HepG2 (cell line): ENCODE measurements around the gene ACADVL. TPM values are rescaled to one million over a fixed set of nuclear protein-coding genes. Genes with fewer than 3 reads are reported as not detected.

Experiments used
- FOXA3 ChIP-seq: IDR thresholded peaks from 2 replicates; pipeline ENCODE4 v1.6.1; 2016; ENCODE audit warnings: missing genetic modification reagents, missing compliant biosample characterization
- HDAC1 ChIP-seq: sonication (generic); formaldehyde crosslinking; IDR thresholded peaks from 2 replicates; pipeline ENCODE4 v1.5.1; 2020; ENCODE audit warnings: mild to moderate bottlenecking, missing genetic modification reagents
- KDM5B ChIP-seq: sonication (generic); formaldehyde crosslinking; IDR thresholded peaks from 2 replicates; pipeline ENCODE4 v1.4.0; 2020; ENCODE audit warnings: missing genetic modification reagents, mild to moderate bottlenecking, borderline replicate concordance
- KLF9 ChIP-seq: IDR thresholded peaks from 2 replicates; pipeline ENCODE4 v1.6.1; 2016; ENCODE audit warnings: low read depth
- LRRFIP1 ChIP-seq: sonication (generic); formaldehyde crosslinking; conservative IDR thresholded peaks from 2 replicates; pipeline ENCODE4 v1.4.0; 2020; ENCODE audit warnings: missing genetic modification reagents
- RXRB ChIP-seq: IDR thresholded peaks from 2 replicates; pipeline ENCODE4 v1.6.1; 2016; ENCODE audit warnings: borderline replicate concordance, missing genetic modification reagents, missing compliant biosample characterization
- SETDB1 ChIP-seq: sonication (generic); formaldehyde crosslinking; IDR thresholded peaks from 2 replicates; pipeline ENCODE4 v1.5.1; 2020; ENCODE audit warnings: missing genetic modification reagents, mild to moderate bottlenecking, borderline replicate concordance
- YEATS2 ChIP-seq: sonication (generic); formaldehyde crosslinking; IDR thresholded peaks from 2 replicates; pipeline ENCODE4 v1.4.0; 2020; ENCODE audit warnings: missing genetic modification reagents, borderline replicate concordance
- ZBTB33 ChIP-seq: sonication (generic); formaldehyde crosslinking; IDR thresholded peaks from 2 replicates; pipeline ENCODE4 v1.4.0; 2020; ENCODE audit warnings: missing genetic modification reagents
- ZFP1 ChIP-seq: IDR thresholded peaks from 2 replicates; pipeline ENCODE4 v1.6.1; 2016
- ZNF143 ChIP-seq: sonication (generic); formaldehyde crosslinking; IDR thresholded peaks from 2 replicates; pipeline ENCODE4 v1.4.0; 2020; ENCODE audit warnings: missing genetic modification reagents
- ZNF367 ChIP-seq: sonication (generic); formaldehyde crosslinking; IDR thresholded peaks from 2 replicates; pipeline ENCODE4 v1.4.0; 2020; ENCODE audit warnings: missing genetic modification reagents, borderline replicate concordance
- ZNF431 ChIP-seq: sonication (generic); formaldehyde crosslinking; IDR thresholded peaks from 2 replicates; pipeline ENCODE4 v1.9.0; 2022; ENCODE audit warnings: missing genetic modification reagents, low read depth, mild to moderate bottlenecking, borderline replicate concordance
- ZNF792 ChIP-seq: IDR thresholded peaks from 2 replicates; pipeline ENCODE4 v1.6.1; 2016
- polyA plus RNA-seq, 8 experiments: library from polyadenylated mRNA; depleted of rRNA in 3 of 8; stranded (reverse) in 7 of 8; unstranded in 1 of 8; fragments of >200 nt; fragmentation: Illumina TruSeq in 4 of 8; extraction: Trizol in 4 of 8; gene quantifications; 2 replicates each; pipeline versions ENCODE4 v1.2.1 to v1.2.3, GENCODE V29; 2011 to 2016; ENCODE audit warnings: low read depth in 4 of 8, missing spikeins in 1 of 8, mixed read lengths in 1 of 8; ENCODE audit not compliant: insufficient read depth in 1 of 8
- total RNA-seq, 5 experiments: library from RNA; depleted of rRNA; stranded (reverse); fragments of >200 nt; fragmentation: Illumina TruSeq; extraction: Trizol; gene quantifications; 2 replicates each; pipeline ENCODE4 v1.2.3, GENCODE V29; 2016; ENCODE audit warnings: low read depth in 1 of 5
- TF ChIP-seq, protein P1 (sequence below): sonication (generic); formaldehyde crosslinking; IDR thresholded peaks from 2 replicates; pipeline ENCODE4 v1.4.0; 2020; ENCODE audit warnings: mild to moderate bottlenecking, missing genetic modification reagents
- TF ChIP-seq, protein P2 (sequence below): sonication (generic); formaldehyde crosslinking; IDR thresholded peaks from 2 replicates; pipeline ENCODE4 v1.4.0; 2020; ENCODE audit warnings: low read depth, mild to moderate bottlenecking, missing genetic modification reagents
- TF ChIP-seq, protein P3 (sequence below): sonication (generic); formaldehyde crosslinking; IDR thresholded peaks from 2 replicates; pipeline ENCODE4; 2020; ENCODE audit warnings: missing genetic modification reagents, mild to moderate bottlenecking, borderline replicate concordance
- TF ChIP-seq, protein P4 (sequence below): sonication (generic); formaldehyde crosslinking; IDR thresholded peaks from 2 replicates; pipeline ENCODE4 v1.5.0; 2020; ENCODE audit warnings: missing genetic modification reagents

ACADVL gene
- total and polyA plus RNA-seq, 2 of the 13 experiments (the other 11 are each of a cell fraction or from before 2014, with no cell fraction given) = 219 to 412 TPM

DNA sequence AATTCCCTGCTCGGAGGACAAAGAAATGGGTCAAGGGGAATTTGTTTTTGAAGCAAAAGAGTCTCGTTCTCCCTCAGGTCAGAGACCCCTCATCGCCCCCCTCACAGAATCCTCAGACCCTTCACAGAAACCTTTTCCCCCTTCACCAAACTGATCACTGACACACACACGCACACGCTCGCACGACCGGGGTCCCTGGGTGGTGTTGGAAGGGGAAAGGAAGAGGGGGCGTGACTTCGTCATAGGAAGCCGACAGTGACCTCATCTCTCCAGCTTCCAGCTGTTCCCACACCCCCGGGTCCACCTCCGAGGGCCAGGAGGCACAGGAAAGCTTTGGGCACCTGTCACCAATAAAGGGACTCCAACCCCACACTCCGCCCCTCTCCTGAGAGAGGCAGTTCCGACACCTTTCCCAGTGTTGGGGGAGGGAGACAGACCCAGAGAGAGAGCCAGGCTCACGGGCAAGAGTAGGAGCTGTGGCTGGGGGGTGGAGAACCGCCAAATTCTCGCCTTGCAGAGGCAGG lies 41.7 kb upstream of the ACADVL start (continued):
- TF ChIP-seq, protein P1, sequence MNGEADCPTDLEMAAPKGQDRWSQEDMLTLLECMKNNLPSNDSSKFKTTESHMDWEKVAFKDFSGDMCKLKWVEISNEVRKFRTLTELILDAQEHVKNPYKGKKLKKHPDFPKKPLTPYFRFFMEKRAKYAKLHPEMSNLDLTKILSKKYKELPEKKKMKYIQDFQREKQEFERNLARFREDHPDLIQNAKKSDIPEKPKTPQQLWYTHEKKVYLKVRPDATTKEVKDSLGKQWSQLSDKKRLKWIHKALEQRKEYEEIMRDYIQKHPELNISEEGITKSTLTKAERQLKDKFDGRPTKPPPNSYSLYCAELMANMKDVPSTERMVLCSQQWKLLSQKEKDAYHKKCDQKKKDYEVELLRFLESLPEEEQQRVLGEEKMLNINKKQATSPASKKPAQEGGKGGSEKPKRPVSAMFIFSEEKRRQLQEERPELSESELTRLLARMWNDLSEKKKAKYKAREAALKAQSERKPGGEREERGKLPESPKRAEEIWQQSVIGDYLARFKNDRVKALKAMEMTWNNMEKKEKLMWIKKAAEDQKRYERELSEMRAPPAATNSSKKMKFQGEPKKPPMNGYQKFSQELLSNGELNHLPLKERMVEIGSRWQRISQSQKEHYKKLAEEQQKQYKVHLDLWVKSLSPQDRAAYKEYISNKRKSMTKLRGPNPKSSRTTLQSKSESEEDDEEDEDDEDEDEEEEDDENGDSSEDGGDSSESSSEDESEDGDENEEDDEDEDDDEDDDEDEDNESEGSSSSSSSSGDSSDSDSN (CRISPR knock-in tag) = peak; percentile 25
- TF ChIP-seq, protein P2, sequence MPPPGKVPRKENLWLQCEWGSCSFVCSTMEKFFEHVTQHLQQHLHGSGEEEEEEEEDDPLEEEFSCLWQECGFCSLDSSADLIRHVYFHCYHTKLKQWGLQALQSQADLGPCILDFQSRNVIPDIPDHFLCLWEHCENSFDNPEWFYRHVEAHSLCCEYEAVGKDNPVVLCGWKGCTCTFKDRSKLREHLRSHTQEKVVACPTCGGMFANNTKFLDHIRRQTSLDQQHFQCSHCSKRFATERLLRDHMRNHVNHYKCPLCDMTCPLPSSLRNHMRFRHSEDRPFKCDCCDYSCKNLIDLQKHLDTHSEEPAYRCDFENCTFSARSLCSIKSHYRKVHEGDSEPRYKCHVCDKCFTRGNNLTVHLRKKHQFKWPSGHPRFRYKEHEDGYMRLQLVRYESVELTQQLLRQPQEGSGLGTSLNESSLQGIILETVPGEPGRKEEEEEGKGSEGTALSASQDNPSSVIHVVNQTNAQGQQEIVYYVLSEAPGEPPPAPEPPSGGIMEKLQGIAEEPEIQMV (CRISPR knock-in tag) = no peak; the same call in 1 of the 2 replicates
- TF ChIP-seq RXRB (CRISPR knock-in tag) (no peak), KLF9 (CRISPR knock-in tag) (no peak), ZNF431 (CRISPR knock-in tag) (no peak), FOXA3 (no peak), SETDB1 (CRISPR knock-in tag) (no peak), KDM5B (peak; percentile 22; the same call in 1 of the 2 replicates), ZNF143 (CRISPR knock-in tag) (no peak), ZFP1 (no peak), YEATS2 (CRISPR knock-in tag) (no peak), HDAC1 (CRISPR knock-in tag) (peak; percentile 39), ZNF367 (CRISPR knock-in tag) (no peak), LRRFIP1 (CRISPR knock-in tag) (no peak), ZNF792 (CRISPR knock-in tag) (no peak), ZBTB33 (no peak)
- TF ChIP-seq, protein P3, sequence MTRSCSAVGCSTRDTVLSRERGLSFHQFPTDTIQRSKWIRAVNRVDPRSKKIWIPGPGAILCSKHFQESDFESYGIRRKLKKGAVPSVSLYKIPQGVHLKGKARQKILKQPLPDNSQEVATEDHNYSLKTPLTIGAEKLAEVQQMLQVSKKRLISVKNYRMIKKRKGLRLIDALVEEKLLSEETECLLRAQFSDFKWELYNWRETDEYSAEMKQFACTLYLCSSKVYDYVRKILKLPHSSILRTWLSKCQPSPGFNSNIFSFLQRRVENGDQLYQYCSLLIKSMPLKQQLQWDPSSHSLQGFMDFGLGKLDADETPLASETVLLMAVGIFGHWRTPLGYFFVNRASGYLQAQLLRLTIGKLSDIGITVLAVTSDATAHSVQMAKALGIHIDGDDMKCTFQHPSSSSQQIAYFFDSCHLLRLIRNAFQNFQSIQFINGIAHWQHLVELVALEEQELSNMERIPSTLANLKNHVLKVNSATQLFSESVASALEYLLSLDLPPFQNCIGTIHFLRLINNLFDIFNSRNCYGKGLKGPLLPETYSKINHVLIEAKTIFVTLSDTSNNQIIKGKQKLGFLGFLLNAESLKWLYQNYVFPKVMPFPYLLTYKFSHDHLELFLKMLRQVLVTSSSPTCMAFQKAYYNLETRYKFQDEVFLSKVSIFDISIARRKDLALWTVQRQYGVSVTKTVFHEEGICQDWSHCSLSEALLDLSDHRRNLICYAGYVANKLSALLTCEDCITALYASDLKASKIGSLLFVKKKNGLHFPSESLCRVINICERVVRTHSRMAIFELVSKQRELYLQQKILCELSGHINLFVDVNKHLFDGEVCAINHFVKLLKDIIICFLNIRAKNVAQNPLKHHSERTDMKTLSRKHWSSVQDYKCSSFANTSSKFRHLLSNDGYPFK (CRISPR knock-in tag) = no peak
- TF ChIP-seq, protein P4, sequence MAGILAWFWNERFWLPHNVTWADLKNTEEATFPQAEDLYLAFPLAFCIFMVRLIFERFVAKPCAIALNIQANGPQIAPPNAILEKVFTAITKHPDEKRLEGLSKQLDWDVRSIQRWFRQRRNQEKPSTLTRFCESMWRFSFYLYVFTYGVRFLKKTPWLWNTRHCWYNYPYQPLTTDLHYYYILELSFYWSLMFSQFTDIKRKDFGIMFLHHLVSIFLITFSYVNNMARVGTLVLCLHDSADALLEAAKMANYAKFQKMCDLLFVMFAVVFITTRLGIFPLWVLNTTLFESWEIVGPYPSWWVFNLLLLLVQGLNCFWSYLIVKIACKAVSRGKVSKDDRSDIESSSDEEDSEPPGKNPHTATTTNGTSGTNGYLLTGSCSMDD (CRISPR knock-in tag) = no peak
